Stomach (tissue), 4 donors: ENCODE results near the gene IDI2.

Experiments
- CTCF ChIP-seq, 7 experiments: fragments of 450-650 bp in 4 of 7; fragments of 200-600 bp in 3 of 7; sonication (generic) in 3 of 7; IDR thresholded peaks; one replicate each; pipeline ENCODE4 v1.5.1; 2016 to 2019; ENCODE audit warnings: antibody characterized with exemption in 7 of 7, control low read depth in 2 of 7, mild to moderate bottlenecking in 1 of 7
- POLR2A ChIP-seq, 4 donors: fragments of 450-650 bp; IDR thresholded peaks; one replicate each; pipeline ENCODE4 v1.6.1; 2016; ENCODE audit warnings: antibody characterized with exemption in 4 of 4, control low read depth in 2 of 4, mild to moderate bottlenecking in 1 of 4, moderate library complexity in 1 of 4

- TF ChIP-seq POLR2A (IDR thresholded peaks at IDR 0.05) (no peak), CTCF (IDR thresholded peaks at IDR 0.05) (no peak)
These were observed 55.1 kb downstream of the IDI2 start for GRCh38 chr10:970311-971149.
